OCI-LY3 (cell line): ENCODE measurements around the gene JMJD7.

Experiments used
- H2AFZ ChIP-seq: fragments of 200-600, 300-600 bp; shearing (Covaris generic); 2 replicates; pipeline ENCODE4 v1.6.0; 2014; ENCODE audit warnings: antibody characterized with exemption, low read depth, low read length
- H3K27ac ChIP-seq: fragments of 200-600, 300-600 bp; sonication (generic); 2 replicates; pipeline ENCODE4 v1.5.1; 2014; ENCODE audit warnings: mild to moderate bottlenecking, low read length, moderate library complexity, mixed read lengths
- H3K27me3 ChIP-seq: fragments of 200-600, 300-600 bp; sonication (generic); 2 replicates; pipeline ENCODE4 v1.6.1; 2014; ENCODE audit warnings: low read depth, low read length, mixed read lengths
- H3K36me3 ChIP-seq: fragments of 200-600, 300-600 bp; sonication (generic); replicated peaks from 2 replicates; pipeline ENCODE3; 2014; ENCODE audit warnings: low read depth, low read length, mixed read lengths
- H3K4me1 ChIP-seq: fragments of 300-600, 200-600 bp; sonication (generic); 2 replicates; pipeline ENCODE4 v1.6.1; 2014; ENCODE audit warnings: low read length, mixed read lengths
- H3K4me2 ChIP-seq: fragments of 200-600, 300-600 bp; sonication (generic); 2 replicates; pipeline ENCODE4 v1.6.1; 2014; ENCODE audit warnings: low read length, mixed read lengths
- H3K4me3 ChIP-seq: fragments of 300-600, 200-600 bp; sonication (generic); 2 replicates; pipeline ENCODE4 v1.5.1; 2014; ENCODE audit warnings: antibody characterized with exemption, mild to moderate bottlenecking, low read length, moderate library complexity
- H3K79me2 ChIP-seq: fragments of 300-600, 200-600 bp; shearing (Covaris generic); 2 replicates; pipeline ENCODE4 v1.6.1; 2014; ENCODE audit warnings: mild to moderate bottlenecking, low read length, mixed read lengths
- H3K9ac ChIP-seq: fragments of 300-600, 200-600 bp; shearing (Covaris generic); 2 replicates; pipeline ENCODE4 v1.6.0; 2014; ENCODE audit warnings: mild to moderate bottlenecking, low read length, moderate library complexity
- H3K9me3 ChIP-seq: fragments of 200-600, 300-600 bp; shearing (Covaris generic); 2 replicates; pipeline ENCODE4 v1.6.1; 2014; ENCODE audit warnings: low read length, mixed read lengths; ENCODE audit not compliant: insufficient read depth
- H4K20me1 ChIP-seq: fragments of 200-600, 300-600 bp; sonication (generic); 2 replicates; pipeline ENCODE4 v1.6.1; 2016; ENCODE audit warnings: low read length, mixed read lengths; ENCODE audit not compliant: insufficient read depth
- CTCF ChIP-seq: fragments of 200-600, 300-600 bp; sonication (generic); IDR thresholded peaks from 2 replicates; pipeline ENCODE4 v1.5.1; 2014; ENCODE audit warnings: antibody characterized with exemption, low read length, low read depth
- EZH2phosphoT487 ChIP-seq: fragments of 200-600 bp; shearing (Covaris generic); IDR thresholded peaks from 2 replicates; pipeline ENCODE4 v1.6.1; 2018; ENCODE audit warnings: antibody characterized with exemption, mixed run types, low read depth

Gene JMJD7

GRCh38 chr15:41881550-41881919 lies 53.6 kb downstream of the JMJD7 start:
- Histone ChIP-seq H3K27ac (no peak overlapping the region), H3K79me2 (no peaks in the 10 kb centered on the region), H3K27me3 (no peaks in the 10 kb centered on the region), H3K9ac (no peak overlapping the region), H3K4me3 (no peak overlapping the region), H3K4me1 (no peaks in the 10 kb centered on the region), H3K4me2 (no peak overlapping the region), H4K20me1 (no peaks in the 10 kb centered on the region), H2AFZ (no peak overlapping the region), H3K9me3 (no peaks in the 10 kb centered on the region), H3K36me3 (no peaks in the 10 kb centered on the region)
- TF ChIP-seq CTCF: no peak
- TF ChIP-seq EZH2phosphoT487: no peak

- no peaks in the 10 kb centered on the region for H3K27me3 ChIP-seq
- H3K9me3 ChIP-seq: no peaks in the 10 kb centered on the region
- TF ChIP-seq CTCF: no peak
- TF ChIP-seq EZH2phosphoT487: no peak
- H3K27ac ChIP-seq: no peak overlapping the region
- H3K4me1 ChIP-seq: no peaks in the 10 kb centered on the region
- H3K36me3 ChIP-seq: no peaks in the 10 kb centered on the region
- no peak overlapping the region for H3K4me2 ChIP-seq
- no peak overlapping the region for H3K9ac ChIP-seq
- no peak overlapping the region for H2AFZ ChIP-seq
- no peak overlapping the region for H3K4me3 ChIP-seq
- no peaks in the 10 kb centered on the region for H3K79me2 ChIP-seq
- no peaks in the 10 kb centered on the region for H4K20me1 ChIP-seq
Observed at GRCh38 chr15:41881920-41882688, 54.2 kb downstream of the JMJD7 start.

GRCh38 chr15:41882689-41883483 lies 55.0 kb downstream of the JMJD7 start:
- H3K27ac ChIP-seq: no peak overlapping the region
- no peaks in the 10 kb centered on the region for H3K4me1 ChIP-seq
- H3K36me3 ChIP-seq: no peaks in the 10 kb centered on the region
- H3K9ac ChIP-seq: no peak overlapping the region
- no peak for TF ChIP-seq CTCF
- no peak for TF ChIP-seq EZH2phosphoT487
- no peaks in the 10 kb centered on the region for H3K27me3 ChIP-seq
- no peaks in the 10 kb centered on the region for H3K79me2 ChIP-seq
- H3K9me3 ChIP-seq: no peaks in the 10 kb centered on the region
- H4K20me1 ChIP-seq: no peaks in the 10 kb centered on the region
- no peak overlapping the region for H3K4me3 ChIP-seq
- no peak overlapping the region for H2AFZ ChIP-seq
- no peak overlapping the region for H3K4me2 ChIP-seq

- no peak overlapping the region for H3K4me2 ChIP-seq
- H3K79me2 ChIP-seq: no peaks in the 10 kb centered on the region
- no peaks in the 10 kb centered on the region for H3K36me3 ChIP-seq
- no peak overlapping the region for H3K4me3 ChIP-seq
- H3K9me3 ChIP-seq: no peaks in the 10 kb centered on the region
- H3K4me1 ChIP-seq: no peaks in the 10 kb centered on the region
- no peak overlapping the region for H2AFZ ChIP-seq
- no peak overlapping the region for H3K9ac ChIP-seq
- no peaks in the 10 kb centered on the region for H4K20me1 ChIP-seq
- TF ChIP-seq CTCF: no peak
- no peak for TF ChIP-seq EZH2phosphoT487
- H3K27me3 ChIP-seq: no peaks in the 10 kb centered on the region
- H3K27ac ChIP-seq: no peak overlapping the region
Observed at GRCh38 chr15:41883484-41883825, 55.6 kb downstream of the JMJD7 start.
